ENCODE data around the gene UBA7.

The UBA7 gene

DNA sequence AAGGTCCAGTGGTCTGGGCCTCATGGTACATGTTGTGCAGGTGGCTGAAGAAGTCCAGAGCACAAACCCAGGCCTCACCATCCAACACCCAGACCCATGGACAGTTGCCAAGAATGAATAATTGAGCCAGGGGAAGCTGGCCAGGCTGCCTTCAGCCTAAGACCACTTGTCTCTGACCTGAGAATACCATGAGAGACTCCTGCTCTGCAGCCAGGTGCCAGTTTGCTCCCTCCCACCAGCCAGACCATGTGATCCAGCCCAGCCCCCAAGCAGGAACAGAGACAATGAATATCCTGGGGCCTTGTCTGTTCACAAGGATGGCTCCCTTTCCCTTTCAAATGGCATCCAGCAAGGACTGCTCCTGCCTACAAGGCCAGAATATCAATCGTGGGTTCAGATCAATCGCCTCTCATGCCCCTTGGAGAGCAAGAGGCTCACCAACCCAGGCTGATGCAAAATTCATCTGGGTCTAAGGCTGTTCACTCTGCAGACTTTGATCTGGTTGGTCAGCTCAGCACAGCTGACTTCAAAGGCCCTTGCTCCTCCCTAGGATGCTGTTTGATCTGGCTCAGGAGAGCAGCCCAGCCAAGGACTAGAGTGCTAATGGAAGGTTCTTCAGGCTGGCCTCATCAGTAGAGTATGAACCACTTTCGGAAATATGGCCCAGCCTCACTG, 29.2 kb upstream of the UBA7 start:
- TF ChIP-seq, protein P1, sequence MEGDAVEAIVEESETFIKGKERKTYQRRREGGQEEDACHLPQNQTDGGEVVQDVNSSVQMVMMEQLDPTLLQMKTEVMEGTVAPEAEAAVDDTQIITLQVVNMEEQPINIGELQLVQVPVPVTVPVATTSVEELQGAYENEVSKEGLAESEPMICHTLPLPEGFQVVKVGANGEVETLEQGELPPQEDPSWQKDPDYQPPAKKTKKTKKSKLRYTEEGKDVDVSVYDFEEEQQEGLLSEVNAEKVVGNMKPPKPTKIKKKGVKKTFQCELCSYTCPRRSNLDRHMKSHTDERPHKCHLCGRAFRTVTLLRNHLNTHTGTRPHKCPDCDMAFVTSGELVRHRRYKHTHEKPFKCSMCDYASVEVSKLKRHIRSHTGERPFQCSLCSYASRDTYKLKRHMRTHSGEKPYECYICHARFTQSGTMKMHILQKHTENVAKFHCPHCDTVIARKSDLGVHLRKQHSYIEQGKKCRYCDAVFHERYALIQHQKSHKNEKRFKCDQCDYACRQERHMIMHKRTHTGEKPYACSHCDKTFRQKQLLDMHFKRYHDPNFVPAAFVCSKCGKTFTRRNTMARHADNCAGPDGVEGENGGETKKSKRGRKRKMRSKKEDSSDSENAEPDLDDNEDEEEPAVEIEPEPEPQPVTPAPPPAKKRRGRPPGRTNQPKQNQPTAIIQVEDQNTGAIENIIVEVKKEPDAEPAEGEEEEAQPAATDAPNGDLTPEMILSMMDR (IDR thresholded peaks at IDR 0.05): no peak

DNA sequence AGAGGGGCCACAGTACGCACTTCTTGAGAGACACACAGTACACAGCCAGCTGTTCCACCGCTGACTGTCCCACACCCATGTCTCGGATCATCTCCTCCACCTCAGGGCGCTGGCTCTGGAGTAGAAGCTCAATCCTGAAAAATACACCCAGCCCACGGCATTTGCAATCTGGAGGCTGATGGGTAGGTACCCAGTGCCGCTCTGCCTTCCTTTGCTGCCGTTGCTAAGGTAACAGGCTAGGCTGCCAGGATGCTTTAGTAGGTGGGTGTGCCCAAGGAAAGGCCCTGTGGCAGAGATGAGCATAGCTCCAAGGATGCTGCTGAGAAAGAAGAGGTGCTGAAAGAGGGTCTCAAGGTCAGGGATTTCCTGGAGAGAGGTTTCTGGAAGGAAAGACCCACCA, 28.1 kb upstream of the UBA7 start:
- TF ChIP-seq, protein P1 (IDR thresholded peaks at IDR 0.05): no peak

DNA sequence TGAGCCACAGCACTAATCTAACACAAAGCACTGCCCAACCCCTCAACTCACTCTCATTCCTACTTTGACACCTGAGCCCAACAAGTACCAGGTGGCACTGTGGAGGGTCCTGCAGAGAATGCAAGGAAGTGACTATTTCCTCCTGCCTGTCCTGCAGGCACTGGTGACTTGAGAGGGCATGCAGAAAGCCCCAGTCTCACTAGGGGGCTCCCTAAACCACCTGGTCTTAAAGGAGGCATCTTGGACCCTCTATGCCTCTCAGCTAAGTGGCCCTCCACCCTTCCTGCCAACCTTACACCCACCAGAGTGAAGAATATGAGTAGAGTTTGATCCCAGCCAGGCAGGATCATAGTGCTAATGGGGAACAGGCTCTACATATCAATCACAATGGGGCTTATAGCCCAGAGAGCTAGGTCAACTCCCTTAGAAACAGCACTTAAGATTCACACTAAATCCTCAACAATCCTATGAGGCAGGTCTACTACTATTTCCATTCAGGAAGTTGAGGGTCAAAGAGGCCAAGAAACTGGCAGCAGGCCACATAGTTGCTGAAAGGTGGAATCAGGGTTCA, 27.5 kb upstream of the UBA7 start:
- TF ChIP-seq, protein P1 (IDR thresholded peaks at IDR 0.05): 0 out of 2 replicates have a peak, but pooled peaks have one; percentile 17

DNA sequence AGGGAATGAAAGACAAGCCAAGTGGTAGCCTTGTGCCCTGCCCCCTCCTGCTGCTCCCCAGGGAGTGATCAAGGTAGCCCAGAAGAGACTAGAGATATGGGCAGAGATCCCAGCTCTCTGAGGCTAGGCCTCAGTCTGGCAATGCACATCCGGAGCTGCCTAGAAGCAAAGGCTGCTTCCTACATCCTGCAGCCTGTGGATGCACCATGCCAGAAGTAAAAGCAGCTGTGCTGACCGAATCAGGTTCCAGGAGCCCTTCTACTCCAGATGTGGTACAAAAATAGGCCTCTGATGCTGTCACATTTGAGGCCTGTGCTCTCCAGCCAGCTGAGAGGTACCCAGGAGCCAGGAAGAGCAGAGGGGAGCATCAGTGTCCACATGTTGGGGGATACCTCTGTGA, 26.6 kb upstream of the UBA7 start:
- TF ChIP-seq, protein P1 (IDR thresholded peaks at IDR 0.05): no peak

DNA sequence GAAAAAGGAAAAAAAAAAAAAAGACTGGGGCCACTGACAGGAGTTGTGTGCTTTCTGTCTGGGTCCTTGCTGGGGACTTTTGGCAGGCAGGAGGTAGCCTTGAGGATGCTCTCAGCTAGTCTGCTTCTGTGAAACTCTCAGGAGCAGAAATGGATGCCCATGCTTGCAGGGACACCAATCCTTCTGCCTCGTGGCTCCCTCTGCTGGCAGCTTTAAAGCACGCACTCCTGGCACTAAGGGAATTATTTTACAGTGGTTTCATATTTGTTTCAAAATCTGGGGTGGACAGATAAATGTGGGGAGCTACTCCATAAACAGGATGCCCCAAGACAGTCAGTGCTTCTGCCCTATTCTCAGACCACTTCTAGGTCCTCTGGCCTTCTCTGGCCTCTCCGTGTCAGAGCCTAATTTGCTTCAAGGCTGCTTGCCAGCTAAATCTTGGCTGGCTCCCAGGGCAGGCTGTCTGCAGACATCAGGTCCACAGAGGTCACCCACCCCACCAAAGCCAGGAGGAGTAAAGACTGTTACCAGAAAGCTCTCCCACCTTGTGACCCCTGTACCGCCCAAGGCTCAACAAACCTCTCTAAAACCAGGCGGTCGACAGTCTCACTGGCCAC, 25.5 kb upstream of the UBA7 start:
- TF ChIP-seq, protein P1 (IDR thresholded peaks at IDR 0.05): peak; percentile 97

DNA sequence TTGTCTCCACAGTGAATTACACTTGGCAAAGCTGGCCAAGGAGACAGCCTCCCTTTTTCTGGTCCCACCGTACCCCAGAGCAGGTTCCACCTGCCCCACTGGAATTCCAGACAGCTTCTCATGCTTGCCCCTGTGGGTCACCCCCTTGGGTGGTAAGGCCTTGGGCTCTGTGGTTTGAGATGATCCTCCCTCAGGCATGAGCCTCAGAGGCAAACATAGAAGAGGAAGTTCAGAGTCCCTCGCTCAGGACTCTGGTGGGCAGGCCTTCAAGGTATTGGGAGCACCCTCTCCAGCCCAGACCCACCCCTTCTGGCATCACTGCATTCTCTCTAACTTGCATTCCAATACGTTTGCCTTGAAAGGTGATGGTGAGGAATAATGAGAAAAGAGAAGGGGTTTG, 17.6 kb upstream of the UBA7 start:
- TF ChIP-seq, protein P1 (IDR thresholded peaks at IDR 0.05): no peak

DNA sequence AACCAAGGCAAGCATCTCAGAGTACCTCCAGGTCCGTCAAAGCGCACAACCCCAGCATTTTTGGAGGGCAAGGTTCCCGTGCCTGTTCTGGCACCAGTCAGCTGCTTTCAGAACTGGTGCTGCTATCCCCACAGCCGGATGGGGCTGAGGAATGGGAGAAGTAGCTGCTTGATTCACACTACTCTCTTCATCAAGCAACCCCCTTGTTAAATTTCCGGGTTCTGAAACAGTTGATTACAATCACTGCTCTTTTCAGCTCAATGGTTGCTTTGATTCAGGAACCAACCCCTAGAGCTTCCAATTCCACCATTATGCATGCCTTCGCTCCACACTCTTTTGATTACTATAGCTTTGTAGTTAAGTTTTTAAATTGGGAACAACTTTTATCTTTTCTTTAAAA, 12.3 kb upstream of the UBA7 start:
- TF ChIP-seq, protein P1 (IDR thresholded peaks at IDR 0.05): no peak

All from LNCAP (cell line).